ENCODE data around the gene CRKL.

GRCh38 chr22:20996031-20996410 is 78.8 kb downstream of the CRKL start:
- TF ChIP-seq CTCF (IDR thresholded peaks at IDR 0.05; ENCODE audit: insufficient read depth, low read depth, low read length) (no peak), EZH2 (IDR thresholded peaks at IDR 0.05; ENCODE audit: insufficient read depth, low read length) (no peak)

All from astrocyte (in vitro differentiated cells and primary cell).